A673 (cell line): ENCODE measurements around the gene THOC6. TPM values are rescaled to one million over a fixed set of nuclear protein-coding genes. Genes with fewer than 3 reads are reported as not detected.

Experiments used
- BruUV-seq: library from RNA; stranded (reverse); fragments of 400-500 nt; replicated peaks from 2 replicates; lab custom pipeline; 2021; lab: Mats Ljungman, UMichigan
- CTCF ChIA-PET: fragments of 300-600 bp; sonication (Branson Sonifier 250); formaldehyde crosslinking; loops from one replicate; lab custom pipeline; 2022; ENCODE audit warnings: antibody characterized with exemption; lab: Charles Lee
- POLR2A ChIA-PET: fragments of 300-600 bp; sonication (Branson Sonifier 250); formaldehyde crosslinking; loops from one replicate; lab custom pipeline; 2022; ENCODE audit warnings: antibody characterized with exemption; ENCODE audit not compliant: low non-redundant PET; lab: Charles Lee
- DNase-seq: peaks from one replicate; pipeline ENCODE4 v3.0.0-alpha.2; 2015; ENCODE audit warnings: low spot score
- H3K27ac ChIP-seq: fragments of 200-600 bp; sonication (generic); 2 replicates; pipeline ENCODE4 v1.5.1; 2016; ENCODE audit warnings: mixed run types, low read depth, mild to moderate bottlenecking, mixed read lengths, antibody characterized with exemption, low read length; ENCODE audit not compliant: poor library complexity, severe bottlenecking
- H3K27me3 ChIP-seq: fragments of 200-600 bp; sonication (generic); replicated peaks from 2 replicates; pipeline ENCODE4 v1.6.1; 2017; ENCODE audit warnings: mixed run types, low read depth, mild to moderate bottlenecking, mixed read lengths, antibody characterized with exemption, low read length; ENCODE audit not compliant: insufficient read depth, poor library complexity
- H3K36me3 ChIP-seq: fragments of 200-600 bp; sonication (generic); 2 replicates; pipeline ENCODE4 v1.6.1; 2016; ENCODE audit warnings: mixed run types, mild to moderate bottlenecking, mixed read lengths, antibody characterized with exemption, low read length; ENCODE audit not compliant: insufficient read depth, poor library complexity, severe bottlenecking
- H3K4me1 ChIP-seq: fragments of 200-600 bp; sonication (generic); 2 replicates; pipeline ENCODE4 v1.6.1; 2017; ENCODE audit warnings: mixed run types, mild to moderate bottlenecking, mixed read lengths, antibody characterized with exemption, low read length; ENCODE audit not compliant: insufficient read depth, poor library complexity, severe bottlenecking
- H3K4me3 ChIP-seq: fragments of 200-600 bp; sonication (generic); 2 replicates; pipeline ENCODE4 v1.5.1; 2016; ENCODE audit warnings: low read depth, mixed run types, mild to moderate bottlenecking, mixed read lengths, low read length; ENCODE audit not compliant: poor library complexity, severe bottlenecking
- H3K9me3 ChIP-seq: fragments of 200-600 bp; sonication (generic); 2 replicates; pipeline ENCODE4 v1.6.1; 2016; ENCODE audit warnings: mixed run types, low read depth, mild to moderate bottlenecking, mixed read lengths, antibody characterized with exemption, low read length; ENCODE audit not compliant: poor library complexity, severe bottlenecking
- CTCF ChIP-seq: fragments of 300-800, 200-600 bp; sonication (generic); conservative IDR thresholded peaks from 2 replicates; pipeline ENCODE4 v1.5.1; 2017; ENCODE audit warnings: low read depth, mild to moderate bottlenecking, antibody characterized with exemption, low read length, moderate library complexity, mixed read lengths
- EZH2 ChIP-seq: fragments of 200-600 bp; sonication (generic); IDR thresholded peaks from 2 replicates; pipeline ENCODE4 v1.6.1; 2017; ENCODE audit warnings: borderline replicate concordance, low read depth, mild to moderate bottlenecking, mixed read lengths, antibody characterized with exemption, low read length; ENCODE audit not compliant: poor library complexity, severe bottlenecking
- intact Hi-C: fragments of 100-400 bp; cut with micrococcal nuclease; formaldehyde crosslinking; loops from one replicate; pipeline ENCODE4 v1.10.0; 2022; ENCODE audit not compliant: unreplicated experiment
- total RNA-seq: library from RNA; stranded (reverse); gene quantifications from 2 replicates; pipeline ENCODE4 v1.2.3, GENCODE V29; 2021

THOC6 gene
- total RNA-seq, 1 experiment from 2014 or later = 59.3 TPM

GRCh38 chr16:3021449-3022207, 2.2 kb upstream of the THOC6 start:
- ChIA-PET CTCF (interaction anchor here (0.5 to 2.9 kb wide), 3 partner anchors 10 to 184 kb away, joined by 3 to 9 read pairs (median 4); no protein-coding TSS in a partner anchor), POLR2A (no interaction called here)
- peak; percentile 87 for DNase-seq
- Histone ChIP-seq H3K27me3 (no peaks in the 10 kb centered on the region), H3K27ac (peak overlapping the region; percentile 97), H3K36me3 (peaks cover 3% of the 10 kb centered on the region), H3K9me3 (no peaks in the 10 kb centered on the region), H3K4me3 (peak overlapping the region; percentile 63), H3K4me1 (peaks cover 29% of the 10 kb centered on the region)
- intact Hi-C loops = no loop called here
- no peak for TF ChIP-seq EZH2
- TF ChIP-seq CTCF = peak; percentile 41
- BruUV-seq = no TSS peak

- Histone ChIP-seq H3K27me3 (no peaks in the 10 kb centered on the region), H3K4me1 (peaks cover 29% of the 10 kb centered on the region), H3K27ac (peak overlapping the region; percentile 97), H3K4me3 (peak overlapping the region; percentile 63), H3K9me3 (no peaks in the 10 kb centered on the region), H3K36me3 (peaks cover 3% of the 10 kb centered on the region)
- TF ChIP-seq EZH2 = no peak
- no peak for TF ChIP-seq CTCF
- POLR2A ChIA-PET = no interaction called here
- BruUV-seq = no TSS peak
- CTCF ChIA-PET = interaction anchor here (2.9 kb wide), 1 partner anchor 9 kb away, joined by 9 read pairs; no protein-coding TSS in a partner anchor
- peak; percentile 93 for DNase-seq
- intact Hi-C loops = no loop called here
Measured at GRCh38 chr16:3022208-3022683, 1.6 kb upstream of the THOC6 start.

GRCh38 chr16:3022684-3023414, 986 bp upstream of the THOC6 start:
- no peaks in the 10 kb centered on the region for H3K27me3 ChIP-seq
- peak overlapping the region; percentile 71 for H3K4me3 ChIP-seq
- TF ChIP-seq EZH2 (no peak), CTCF (no peak)
- TSS peak; percentile 90 for BruUV-seq
- peak; percentile 37 for DNase-seq
- no peaks in the 10 kb centered on the region for H3K9me3 ChIP-seq
- intact Hi-C loops = no loop called here
- CTCF ChIA-PET = interaction anchor here (1.1 to 2.9 kb wide), 2 partner anchors 9 to 19 kb away, joined by 3 to 9 read pairs; no protein-coding TSS in a partner anchor
- peaks cover 3% of the 10 kb centered on the region for H3K36me3 ChIP-seq
- peaks cover 29% of the 10 kb centered on the region for H3K4me1 ChIP-seq
- H3K27ac ChIP-seq = peak overlapping the region; percentile 97
- POLR2A ChIA-PET = no interaction called here
